Activated CD8-positive, alpha-beta memory T cell treated with anti-CD3 and anti-CD28 coated beads for 36 hours (primary cell): Measurements from ENCODE around the gene CMTR1. TPM values are rescaled to one million over a fixed set of nuclear protein-coding genes. Genes with fewer than 3 reads are reported as not detected.

Experiments used
- total RNA-seq, 2 experiments: library from RNA; stranded (reverse); gene quantifications; one replicate each; pipeline ENCODE4 v1.2.3, GENCODE V29; 2021

Gene CMTR1
- total RNA-seq, 2 experiments from 2014 or later: 44.9 to 45.2 TPM

Other genes starting within 250 kb of the CMTR1 start
- 10 to 100 TPM; 13.1 to 13.3 TPM for gene TBC1D22B, start 175.4 kb upstream of the CMTR1 start, total RNA-seq
- gene TMEM217, start 175.1 kb upstream of the CMTR1 start, total RNA-seq: 1 to 10 TPM; 5.1 to 5.7 TPM
- 10 to 100 TPM; 34.5 to 34.7 TPM for gene RNF8, start 79.2 kb upstream of the CMTR1 start, total RNA-seq
- gene CCDC167, start 66.7 kb downstream of the CMTR1 start, total RNA-seq: 10 to 100 TPM; 76.6 to 81.6 TPM